HG03139 (cell line): Measurements from ENCODE around the gene FAM186B.

ENCODE experiments used
- ATAC-seq: cut with Tn5 transposase; IDR thresholded peaks from one replicate; pipeline ENCODE4 v1.9.1; 2021; ENCODE audit not compliant: unreplicated experiment

Gene FAM186B

GRCh38 chr12:49577589-49578315, 27.7 kb downstream of the FAM186B start:
- ATAC-seq, result no peak

GRCh38 chr12:49568442-49569162, 36.8 kb downstream of the FAM186B start:
- ATAC-seq, result peak; percentile 23

GRCh38 chr12:49567611-49568441, 37.6 kb downstream of the FAM186B start, which contains the start of gene MCRS1:
MCRS1 (minus strand) TSS chr12:49568142; CDS start chr12:49566731, 1,411 bp downstream.
- ATAC-seq, result peak; percentile 75

GRCh38 chr12:49567302-49567610, 38.2 kb downstream of the FAM186B start:
- no peak for ATAC-seq

GRCh38 chr12:49566361-49566760, 39.1 kb downstream of the FAM186B start:
- ATAC-seq, result no peak

GRCh38 chr12:49565406-49566265, 39.8 kb downstream of the FAM186B start:
- ATAC-seq, result no peak

GRCh38 chr12:49564686-49565405, 40.6 kb downstream of the FAM186B start:
- ATAC-seq, result no peak

GRCh38 chr12:49563951-49564685, 41.3 kb downstream of the FAM186B start:
- ATAC-seq, result no peak

- no peak for ATAC-seq
These were observed 42.6 kb downstream of the FAM186B start for GRCh38 chr12:49562831-49563230.

GRCh38 chr12:49562233-49562632, 43.2 kb downstream of the FAM186B start:
- ATAC-seq, result no peak

GRCh38 chr12:49560695-49561094, 44.7 kb downstream of the FAM186B start:
- ATAC-seq, result no peak

- ATAC-seq, result no peak
These were observed 46.3 kb downstream of the FAM186B start for GRCh38 chr12:49559011-49559675.

- ATAC-seq, result no peak
These were observed 46.9 kb downstream of the FAM186B start for GRCh38 chr12:49558526-49558925.

GRCh38 chr12:49557917-49558215, 47.6 kb downstream of the FAM186B start:
- no peak for ATAC-seq

- no peak for ATAC-seq
These were observed 48.1 kb downstream of the FAM186B start for GRCh38 chr12:49557187-49557916.

GRCh38 chr12:49556391-49557186, 48.9 kb downstream of the FAM186B start:
- no peak for ATAC-seq

GRCh38 chr12:49555631-49556390, 49.6 kb downstream of the FAM186B start:
- ATAC-seq, result no peak
